Left lung (tissue), 10 donors: ENCODE measurements around the gene MAPKAPK3. TPM values are rescaled to one million over a fixed set of nuclear protein-coding genes. Genes with fewer than 3 reads are reported as not detected.

Experiments used
- ATAC-seq: fragments of 200-7000 bp; cut with Tn5 transposase; one replicate; pipeline ENCODE4 v1.9.1; 2020; ENCODE audit warnings: moderate library complexity
- DNase-seq, 4 donors: peaks; one replicate each; pipeline ENCODE4 v3.0.0-alpha.2; 2013 to 2020
- H3K27ac ChIP-seq, 2 donors: fragments of 200-600 bp; sonication (generic) in 1 of 2; one replicate each; pipeline versions ENCODE4 v1.5.0 to v1.8.0; 2020 to 2021
- H3K27me3 ChIP-seq, 2 donors: fragments of 200-600 bp; sonication (generic) in 1 of 2; one replicate each; pipeline versions ENCODE4 v1.5.0 to v1.8.0; 2020 to 2021
- H3K36me3 ChIP-seq, 2 donors: fragments of 200-600 bp; sonication (generic) in 1 of 2; one replicate each; pipeline versions ENCODE4 v1.5.0 to v1.8.0; 2020 to 2021
- H3K4me1 ChIP-seq, 2 donors: fragments of 200-600 bp; one replicate each; pipeline ENCODE4 v1.8.0; 2021
- H3K4me3 ChIP-seq, 2 donors: fragments of 200-600 bp; sonication (generic) in 1 of 2; one replicate each; pipeline versions ENCODE4 v1.5.0 to v1.8.0; 2020 to 2021; ENCODE audit warnings: mild to moderate bottlenecking in 1 of 2
- H3K9me3 ChIP-seq, 2 donors: fragments of 200-600 bp; sonication (generic) in 1 of 2; one replicate each; pipeline versions ENCODE4 v1.5.0 to v1.8.0; 2020 to 2021
- intact Hi-C, 2 donors: fragments of 100-400 bp; cut with DNase I; formaldehyde crosslinking; loops; one replicate each; pipeline versions ENCODE4 v1.11.2 to v1.14.2; 2022
- polyA plus RNA-seq, 6 donors: library from polyadenylated mRNA; unstranded; fragments of 120-200 nt; gene quantifications; one replicate each; pipeline ENCODE4 v1.2.1, GENCODE V29; 2013; ENCODE audit not compliant: insufficient read length in 6 of 6
- total RNA-seq, 2 donors: library from RNA; stranded (reverse); fragmentation: NEBNext Ultra II Directional; extraction: Animal tissue kit (Norgen Biotek cat#: 25700); gene quantifications; one replicate each; pipeline ENCODE4 v1.2.1, GENCODE V29; 2021
- TF ChIP-seq, protein P1 (sequence below), 2 donors: fragments of 200-600 bp; sonication (generic) in 1 of 2; IDR thresholded peaks; one replicate each; pipeline versions ENCODE4 v1.5.0 to v1.8.0; 2021; ENCODE audit warnings: antibody characterized with exemption in 2 of 2
- donor health status: DM: no; HTN: yes; CAD: no.
- donor health status: DM: no; HTN: no; CAD: no.

MAPKAPK3 gene
- total and polyA plus RNA-seq, 8 donors: 34.1 to 118 (median 37.0) TPM

DNA sequence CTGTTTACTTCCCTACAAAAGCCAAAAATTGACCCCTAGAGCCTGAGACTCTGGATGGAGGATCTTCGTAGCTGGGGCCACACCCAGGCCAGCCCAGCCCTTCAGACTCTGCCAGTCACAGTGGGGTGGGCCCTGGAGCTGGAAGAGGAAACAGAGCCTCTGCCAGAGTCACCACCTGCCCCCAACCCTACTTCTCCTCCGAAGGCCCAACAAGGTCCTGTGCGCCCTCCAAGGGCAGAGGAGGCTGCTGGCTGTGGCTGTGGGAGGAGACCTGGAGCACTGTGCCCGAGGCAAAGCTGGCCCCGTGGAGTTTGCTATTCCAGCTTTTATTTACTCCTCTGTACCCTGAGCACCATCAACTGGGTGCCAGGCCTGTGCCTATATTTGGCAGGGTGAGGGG lies 24.4 kb upstream of the MAPKAPK3 start:
- no peaks in the 10 kb centered on the region for H3K36me3 ChIP-seq
- H3K27me3 ChIP-seq: no peaks in the 10 kb centered on the region
- peaks cover 12 to 66% of the 10 kb centered on the region in 2 donors for H3K4me1 ChIP-seq
- intact Hi-C loops: no loop called here
- TF ChIP-seq, protein P1, sequence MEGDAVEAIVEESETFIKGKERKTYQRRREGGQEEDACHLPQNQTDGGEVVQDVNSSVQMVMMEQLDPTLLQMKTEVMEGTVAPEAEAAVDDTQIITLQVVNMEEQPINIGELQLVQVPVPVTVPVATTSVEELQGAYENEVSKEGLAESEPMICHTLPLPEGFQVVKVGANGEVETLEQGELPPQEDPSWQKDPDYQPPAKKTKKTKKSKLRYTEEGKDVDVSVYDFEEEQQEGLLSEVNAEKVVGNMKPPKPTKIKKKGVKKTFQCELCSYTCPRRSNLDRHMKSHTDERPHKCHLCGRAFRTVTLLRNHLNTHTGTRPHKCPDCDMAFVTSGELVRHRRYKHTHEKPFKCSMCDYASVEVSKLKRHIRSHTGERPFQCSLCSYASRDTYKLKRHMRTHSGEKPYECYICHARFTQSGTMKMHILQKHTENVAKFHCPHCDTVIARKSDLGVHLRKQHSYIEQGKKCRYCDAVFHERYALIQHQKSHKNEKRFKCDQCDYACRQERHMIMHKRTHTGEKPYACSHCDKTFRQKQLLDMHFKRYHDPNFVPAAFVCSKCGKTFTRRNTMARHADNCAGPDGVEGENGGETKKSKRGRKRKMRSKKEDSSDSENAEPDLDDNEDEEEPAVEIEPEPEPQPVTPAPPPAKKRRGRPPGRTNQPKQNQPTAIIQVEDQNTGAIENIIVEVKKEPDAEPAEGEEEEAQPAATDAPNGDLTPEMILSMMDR (IDR thresholded peaks at IDR 0.05): no peak
- peak overlapping the region in 1 of 2 donors; percentile 0 for H3K4me3 ChIP-seq
- DNase-seq: peak in 2 of 4 donors; percentile 78 to 85
- ATAC-seq: peak; percentile 75
- peak overlapping the region; percentile 69 to 98 for H3K27ac ChIP-seq
- H3K9me3 ChIP-seq: no peaks in the 10 kb centered on the region

DNA sequence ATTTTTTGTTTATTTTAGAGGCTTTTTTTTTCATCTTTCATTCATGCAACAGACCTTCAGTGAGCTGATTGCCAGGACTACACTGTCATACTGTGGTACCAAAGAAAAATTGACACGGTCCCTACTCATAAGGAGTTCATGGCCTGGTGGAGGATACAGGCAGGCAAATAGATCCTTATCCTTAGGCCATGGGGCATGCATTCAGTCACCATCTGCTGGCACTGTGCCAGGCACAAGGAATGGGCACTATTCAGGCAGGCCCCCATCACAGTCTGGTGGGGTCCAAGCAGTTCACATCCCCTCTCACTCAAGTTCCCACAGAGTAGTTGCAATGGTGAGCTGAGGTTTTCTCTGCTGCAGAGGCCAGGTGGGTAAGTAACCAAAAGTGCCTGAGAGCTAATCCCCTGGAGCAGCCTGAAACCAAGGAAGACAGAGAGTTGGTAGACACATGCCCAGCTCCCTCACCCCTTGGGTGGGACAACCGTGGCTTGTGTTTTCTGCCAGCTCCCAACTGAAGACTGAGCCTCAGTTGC lies 22.6 kb upstream of the MAPKAPK3 start:
- intact Hi-C loops: no loop called here
- no peak for ATAC-seq
- H3K4me1 ChIP-seq: peaks cover 12 to 53% of the 10 kb centered on the region in 2 donors
- DNase-seq: peak in 1 of 4 donors; percentile 27
- TF ChIP-seq, protein P1 (IDR thresholded peaks at IDR 0.05): no peak
- no peak overlapping the region for H3K27ac ChIP-seq
- H3K4me3 ChIP-seq: no peak overlapping the region
- no peaks in the 10 kb centered on the region for H3K36me3 ChIP-seq
- H3K9me3 ChIP-seq: no peaks in the 10 kb centered on the region
- H3K27me3 ChIP-seq: no peaks in the 10 kb centered on the region

DNA sequence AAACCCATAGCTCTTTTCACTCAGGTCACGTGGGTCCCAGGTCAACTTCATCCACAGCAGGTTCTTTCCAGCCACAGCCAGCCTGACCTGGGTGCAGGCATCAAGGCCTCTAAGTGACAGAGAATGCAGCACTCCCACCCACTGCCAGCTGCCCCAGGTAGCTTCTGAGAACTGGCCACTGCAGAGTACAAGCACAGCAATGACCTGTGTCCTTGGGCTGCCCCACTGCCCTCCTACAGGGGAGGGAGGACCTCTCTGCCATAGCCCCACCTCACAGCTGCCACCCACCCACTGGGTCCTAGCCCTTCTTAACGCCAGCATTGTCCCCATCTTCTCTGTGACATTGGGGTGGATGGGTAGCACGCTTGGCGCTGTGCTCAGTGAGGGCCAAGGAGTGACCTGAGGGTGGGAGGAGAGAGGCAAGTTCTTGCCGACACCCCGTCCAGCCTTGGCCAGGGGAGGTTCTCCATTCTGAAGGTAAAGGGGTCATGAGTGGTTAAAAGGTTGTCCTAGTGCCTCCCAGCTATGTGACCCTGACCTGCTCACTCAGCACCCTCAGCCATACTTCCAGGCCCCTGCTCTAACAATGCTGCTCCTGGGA lies 17.7 kb upstream of the MAPKAPK3 start:
- H3K4me1 ChIP-seq: peaks cover 30 to 55% of the 10 kb centered on the region in 2 donors
- intact Hi-C loops: no loop called here

DNA sequence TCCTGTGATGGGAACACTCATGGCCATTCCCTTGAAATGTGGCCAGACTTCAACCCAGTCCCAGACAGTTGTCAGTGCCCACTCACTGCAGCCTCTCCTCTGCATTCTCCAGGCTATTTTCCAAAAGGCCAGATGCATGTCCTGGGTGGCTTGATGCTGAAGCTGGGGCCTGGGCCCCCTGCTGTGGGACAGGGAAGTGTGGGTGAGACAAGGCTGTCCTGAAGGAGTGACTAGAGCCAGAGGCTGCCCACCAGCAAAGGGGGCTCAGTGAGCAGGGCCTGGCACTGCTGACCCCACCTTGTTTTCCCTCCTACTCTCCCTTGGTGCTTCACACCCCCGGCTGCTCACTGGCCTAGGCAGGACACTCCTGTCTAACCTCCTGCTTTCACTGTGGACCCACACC lies 17.2 kb upstream of the MAPKAPK3 start:
- H3K27ac ChIP-seq: peak overlapping the region; percentile 94 to 98
- ATAC-seq (no peak), DNase-seq (peak in 1 of 4 donors; percentile 69)
- H3K27me3 ChIP-seq: no peaks in the 10 kb centered on the region
- H3K36me3 ChIP-seq: peaks cover 0 to 11% of the 10 kb centered on the region in 2 donors
- TF ChIP-seq, protein P1 (IDR thresholded peaks at IDR 0.05): no peak
- H3K4me1 ChIP-seq: peaks cover 35 to 56% of the 10 kb centered on the region in 2 donors
- H3K9me3 ChIP-seq: no peaks in the 10 kb centered on the region
- intact Hi-C loops: no loop called here
- no peak overlapping the region for H3K4me3 ChIP-seq

More for the DNA sequence above, 17.7 kb upstream of the MAPKAPK3 start:
- H3K4me3 ChIP-seq: no peak overlapping the region
- peaks cover 0 to 6% of the 10 kb centered on the region in 2 donors for H3K36me3 ChIP-seq
- no peaks in the 10 kb centered on the region for H3K9me3 ChIP-seq
- peak overlapping the region; percentile 13 to 98 for H3K27ac ChIP-seq
- TF ChIP-seq, protein P1 (IDR thresholded peaks at IDR 0.05): no peak
- ATAC-seq: no peak
- peak in 1 of 4 donors; percentile 35 for DNase-seq
- H3K27me3 ChIP-seq: no peaks in the 10 kb centered on the region

DNA sequence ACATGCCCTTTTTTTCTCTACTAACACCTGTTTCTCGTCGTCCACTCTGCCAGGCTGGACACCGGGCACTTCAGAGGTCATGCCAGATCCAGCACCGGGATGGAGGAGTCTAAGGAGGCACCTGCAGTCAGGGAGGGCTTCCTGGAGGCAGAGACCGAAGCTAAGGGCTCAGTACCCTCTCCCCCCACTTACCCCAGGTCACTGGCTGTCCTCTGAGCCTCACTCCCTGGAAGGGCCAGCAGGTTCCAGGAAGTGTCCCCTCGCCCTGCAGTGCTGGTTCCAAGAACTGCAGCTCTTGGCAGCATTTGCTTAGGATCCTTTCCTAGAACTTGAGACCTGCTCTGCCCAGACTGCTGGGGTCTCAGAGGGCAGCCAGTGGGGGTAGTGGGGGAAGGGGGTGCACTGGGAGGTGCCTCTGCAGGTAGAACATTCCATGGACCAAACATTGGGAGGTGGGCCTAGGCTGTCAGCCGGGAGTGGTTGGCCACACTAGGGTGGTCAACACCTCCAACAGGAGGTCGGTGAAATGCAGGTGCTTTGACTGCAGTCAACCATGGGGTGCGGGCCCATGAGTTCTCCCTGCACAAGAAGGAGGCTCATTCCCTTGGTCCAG lies 16.7 kb upstream of the MAPKAPK3 start:
- Histone ChIP-seq H3K9me3 (no peaks in the 10 kb centered on the region), H3K27ac (peak overlapping the region; percentile 94 to 98), H3K4me3 (no peak overlapping the region), H3K4me1 (peaks cover 39 to 61% of the 10 kb centered on the region in 2 donors), H3K27me3 (no peaks in the 10 kb centered on the region), H3K36me3 (peaks cover 0 to 15% of the 10 kb centered on the region in 2 donors)
- TF ChIP-seq, protein P1 (IDR thresholded peaks at IDR 0.05): no peak
- intact Hi-C loops: no loop called here
- DNase-seq: peak in 1 of 4 donors; percentile 81
- no peak for ATAC-seq
